GM18907 (cell line): Measurements from ENCODE around the gene NUDT15.
"Not testable (repeated sequence)": the region's sequence is repeated elsewhere in the genome, so short reads cannot be mapped to it uniquely, and the experiment has no call there.

Source experiments
- ATAC-seq: cut with Tn5 transposase; IDR thresholded peaks from one replicate; pipeline ENCODE4 v1.9.1; 2021; ENCODE audit warnings: mild to moderate bottlenecking, moderate library complexity; ENCODE audit not compliant: unreplicated experiment

NUDT15 gene

GRCh38 chr13:48037346-48038173, at the start of gene NUDT15:
NUDT15 (plus strand) TSS chr13:48037726; CDS start chr13:48037747, 21 bp downstream.
- ATAC-seq: peak; percentile 95

- no peak for ATAC-seq
Measured at GRCh38 chr13:47990427-47990826, 47.1 kb upstream of the NUDT15 start.

GRCh38 chr13:47990920-47991466, 46.5 kb upstream of the NUDT15 start:
- ATAC-seq: no peak

- ATAC-seq: no peak
Measured at GRCh38 chr13:47991859-47992258, 45.7 kb upstream of the NUDT15 start.

- ATAC-seq: no peak
Measured at GRCh38 chr13:47997384-47997783, 40.1 kb upstream of the NUDT15 start.

GRCh38 chr13:47999973-48000372, 37.6 kb upstream of the NUDT15 start:
- no peak for ATAC-seq

- ATAC-seq: peak; percentile 34
Measured at GRCh38 chr13:48000559-48001113, 36.9 kb upstream of the NUDT15 start.

- ATAC-seq: peak; percentile 98
Measured at GRCh38 chr13:48001114-48001881, 36.2 kb upstream of the NUDT15 start, which contains the start of gene SUCLA2. SUCLA2 (minus strand) TSS chr13:48001273; CDS start chr13:48001269, 4 bp downstream.

GRCh38 chr13:48001999-48002398, 35.5 kb upstream of the NUDT15 start:
- not testable (repeated sequence) for ATAC-seq

GRCh38 chr13:48004201-48004600, 33.3 kb upstream of the NUDT15 start:
- ATAC-seq: no peak

GRCh38 chr13:48006396-48006795, 31.1 kb upstream of the NUDT15 start:
- no peak for ATAC-seq

- ATAC-seq: no peak
Measured at GRCh38 chr13:48009284-48009683, 28.2 kb upstream of the NUDT15 start.

- ATAC-seq: no peak
Measured at GRCh38 chr13:48010698-48011097, 26.8 kb upstream of the NUDT15 start.

GRCh38 chr13:48012668-48013067, 24.9 kb upstream of the NUDT15 start:
- no peak for ATAC-seq

GRCh38 chr13:48014359-48014758, 23.2 kb upstream of the NUDT15 start:
- ATAC-seq: no peak

GRCh38 chr13:48018637-48019036, 18.9 kb upstream of the NUDT15 start:
- no peak for ATAC-seq

GRCh38 chr13:48019796-48020195, 17.7 kb upstream of the NUDT15 start:
- no peak for ATAC-seq

GRCh38 chr13:48028066-48028465, 9.5 kb upstream of the NUDT15 start:
- no peak for ATAC-seq

GRCh38 chr13:48029859-48030258, 7.7 kb upstream of the NUDT15 start:
- no peak for ATAC-seq

GRCh38 chr13:48038761-48039160, 1.2 kb downstream of the NUDT15 start:
- ATAC-seq: no peak

GRCh38 chr13:48040049-48040448, 2.5 kb downstream of the NUDT15 start:
- no peak for ATAC-seq
